Hepatocyte (in vitro differentiated cells): Measurements from ENCODE around the gene DUSP10. TPM values are rescaled to one million over a fixed set of nuclear protein-coding genes. Genes with fewer than 3 reads are reported as not detected.

Experiments
- DNase-seq: peaks from one replicate; pipeline ENCODE4 v3.0.0-alpha.2; 2016; ENCODE audit warnings: low spot score
- H2AFZ ChIP-seq: fragments of 200-600 bp; sonication (generic); 2 replicates; pipeline ENCODE4 v1.6.0; 2016; ENCODE audit warnings: antibody characterized with exemption, mild to moderate bottlenecking
- H3K27ac ChIP-seq: fragments of 200-600 bp; sonication (generic); 2 replicates; pipeline ENCODE4 v1.5.1; 2016; ENCODE audit warnings: mild to moderate bottlenecking
- H3K27me3 ChIP-seq: fragments of 200-600 bp; sonication (generic); 2 replicates; pipeline ENCODE4 v1.6.1; 2016
- H3K36me3 ChIP-seq: fragments of 200-600 bp; sonication (generic); replicated peaks from 2 replicates; pipeline ENCODE4 v1.5.1; 2016; ENCODE audit warnings: low read depth; ENCODE audit not compliant: insufficient read depth
- H3K4me1 ChIP-seq: fragments of 200-600 bp; sonication (generic); 2 replicates; pipeline ENCODE4 v1.5.1; 2016; ENCODE audit warnings: mild to moderate bottlenecking, moderate library complexity; ENCODE audit not compliant: insufficient read depth
- H3K4me2 ChIP-seq: fragments of 200-600 bp; sonication (generic); 2 replicates; pipeline ENCODE4 v1.6.0; 2016
- H3K4me3 ChIP-seq: fragments of 200-600 bp; sonication (generic); 2 replicates; pipeline ENCODE4 v1.5.1; 2016; ENCODE audit warnings: mild to moderate bottlenecking
- H3K79me2 ChIP-seq: fragments of 200-600 bp; sonication (generic); 2 replicates; pipeline ENCODE4 v1.6.0; 2017; ENCODE audit warnings: mild to moderate bottlenecking
- H3K9me2 ChIP-seq: fragments of 200-600 bp; sonication (generic); replicated peaks from 2 replicates; pipeline ENCODE4 v1.6.0; 2017; ENCODE audit warnings: mild to moderate bottlenecking; ENCODE audit not compliant: insufficient read depth
- H3K9me3 ChIP-seq: fragments of 200-600 bp; sonication (generic); 2 replicates; pipeline ENCODE4 v1.5.1; 2016; ENCODE audit warnings: low read depth, mild to moderate bottlenecking
- H4K20me1 ChIP-seq: fragments of 200-600 bp; sonication (generic); 2 replicates; pipeline ENCODE4 v1.6.0; 2016; ENCODE audit warnings: mild to moderate bottlenecking; ENCODE audit not compliant: insufficient read depth, poor library complexity, severe bottlenecking
- EZH2 ChIP-seq: fragments of 200-600 bp; sonication (generic); IDR thresholded peaks from 2 replicates; pipeline ENCODE4 v1.6.1; 2016; ENCODE audit warnings: antibody characterized with exemption, mild to moderate bottlenecking, borderline replicate concordance
- EZH2phosphoT487 ChIP-seq: fragments of 200-600 bp; sonication (generic); IDR thresholded peaks from one replicate; pipeline ENCODE4 v1.6.1; 2018; ENCODE audit warnings: antibody characterized with exemption, mild to moderate bottlenecking, low read depth, moderate library complexity; ENCODE audit not compliant: unreplicated experiment, severe bottlenecking
- WGBS: methylation state at CpG from one replicate; pipeline ENCODE4 v1.1.6; 2016; ENCODE audit warnings: low lambda C conversion rate; ENCODE audit errors: missing lambda C conversion rate; 5-methylcytosine and 5-hydroxymethylcytosine counted together
- polyA plus RNA-seq: library from polyadenylated mRNA; unstranded; fragments of >200 nt; fragmentation: Nextera tagmentation; extraction: Ambion mirVana; gene quantifications from 2 replicates; pipeline ENCODE4 v1.2.1, GENCODE V29; 2016
- total RNA-seq: library from RNA; depleted of rRNA; stranded (reverse); fragments of >200 nt; gene quantifications from 2 replicates; pipeline ENCODE4 v1.2.3, GENCODE V29; 2014
- TF ChIP-seq, protein P1 (sequence below): fragments of 200-600 bp; sonication (generic); IDR thresholded peaks from 2 replicates; pipeline ENCODE4 v1.5.1; 2016; ENCODE audit warnings: antibody characterized with exemption, mild to moderate bottlenecking; ENCODE audit not compliant: poor library complexity

DUSP10 gene
- total and polyA plus RNA-seq, 2 experiments from 2014 or later: 13.1 to 17.6 TPM

DNA sequence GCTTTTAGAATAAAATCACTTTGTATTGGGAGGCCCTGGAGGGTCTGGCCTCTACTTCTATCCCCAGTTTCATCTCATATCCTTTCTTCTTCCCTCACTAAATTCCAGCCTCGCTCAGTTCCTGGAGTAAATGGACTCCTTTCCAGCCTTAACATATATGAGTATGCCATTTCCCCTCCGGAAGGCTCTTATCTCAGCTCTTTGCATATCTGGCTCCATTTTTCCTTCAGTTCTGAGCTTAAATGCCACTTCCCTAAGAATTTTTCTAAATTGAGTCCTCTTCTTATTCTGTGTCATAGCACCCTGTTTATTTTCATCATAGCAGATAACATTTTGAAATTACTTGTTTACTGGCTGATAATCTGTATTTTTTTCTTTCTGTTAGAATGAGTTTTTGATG lies 20.2 kb upstream of the DUSP10 start:
- H3K36me3 ChIP-seq: no peaks in the 10 kb centered on the region
- H3K27ac ChIP-seq: no peak overlapping the region
- 58% methylated on average over 2 of the region's 2 CpGs for WGBS
- H3K4me3 ChIP-seq: no peak overlapping the region
- no peak overlapping the region for H2AFZ ChIP-seq
- no peak for DNase-seq
- no peaks in the 10 kb centered on the region for H3K27me3 ChIP-seq
- no peaks in the 10 kb centered on the region for H4K20me1 ChIP-seq
- TF ChIP-seq EZH2phosphoT487: no peak
- TF ChIP-seq, protein P1, sequence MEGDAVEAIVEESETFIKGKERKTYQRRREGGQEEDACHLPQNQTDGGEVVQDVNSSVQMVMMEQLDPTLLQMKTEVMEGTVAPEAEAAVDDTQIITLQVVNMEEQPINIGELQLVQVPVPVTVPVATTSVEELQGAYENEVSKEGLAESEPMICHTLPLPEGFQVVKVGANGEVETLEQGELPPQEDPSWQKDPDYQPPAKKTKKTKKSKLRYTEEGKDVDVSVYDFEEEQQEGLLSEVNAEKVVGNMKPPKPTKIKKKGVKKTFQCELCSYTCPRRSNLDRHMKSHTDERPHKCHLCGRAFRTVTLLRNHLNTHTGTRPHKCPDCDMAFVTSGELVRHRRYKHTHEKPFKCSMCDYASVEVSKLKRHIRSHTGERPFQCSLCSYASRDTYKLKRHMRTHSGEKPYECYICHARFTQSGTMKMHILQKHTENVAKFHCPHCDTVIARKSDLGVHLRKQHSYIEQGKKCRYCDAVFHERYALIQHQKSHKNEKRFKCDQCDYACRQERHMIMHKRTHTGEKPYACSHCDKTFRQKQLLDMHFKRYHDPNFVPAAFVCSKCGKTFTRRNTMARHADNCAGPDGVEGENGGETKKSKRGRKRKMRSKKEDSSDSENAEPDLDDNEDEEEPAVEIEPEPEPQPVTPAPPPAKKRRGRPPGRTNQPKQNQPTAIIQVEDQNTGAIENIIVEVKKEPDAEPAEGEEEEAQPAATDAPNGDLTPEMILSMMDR: no peak
- TF ChIP-seq EZH2: no peak
- no peaks in the 10 kb centered on the region for H3K9me3 ChIP-seq
- H3K9me2 ChIP-seq: no peaks in the 10 kb centered on the region
- no peaks in the 10 kb centered on the region for H3K79me2 ChIP-seq
- no peaks in the 10 kb centered on the region for H3K4me1 ChIP-seq
- no peak overlapping the region for H3K4me2 ChIP-seq

GRCh38 chr1:221761354-221762002 lies 19.6 kb upstream of the DUSP10 start:
- TF ChIP-seq EZH2 (no peak), EZH2phosphoT487 (no peak)
- TF ChIP-seq, protein P1: no peak
- no peak overlapping the region for H3K27ac ChIP-seq
- H3K4me3 ChIP-seq: no peak overlapping the region
- WGBS: 84% methylated on average over 4 of the region's 4 CpGs
- no peak for DNase-seq
- no peaks in the 10 kb centered on the region for H3K9me3 ChIP-seq
- no peaks in the 10 kb centered on the region for H3K27me3 ChIP-seq
- H3K4me2 ChIP-seq: no peak overlapping the region
- H4K20me1 ChIP-seq: no peaks in the 10 kb centered on the region
- no peaks in the 10 kb centered on the region for H3K36me3 ChIP-seq
- H3K79me2 ChIP-seq: no peaks in the 10 kb centered on the region
- H3K9me2 ChIP-seq: no peaks in the 10 kb centered on the region
- H3K4me1 ChIP-seq: no peaks in the 10 kb centered on the region
- H2AFZ ChIP-seq: no peak overlapping the region

GRCh38 chr1:221760911-221761310 lies 19.0 kb upstream of the DUSP10 start:
- Histone ChIP-seq H4K20me1 (no peaks in the 10 kb centered on the region), H3K4me3 (no peak overlapping the region), H3K27ac (no peak overlapping the region), H3K36me3 (no peaks in the 10 kb centered on the region), H3K27me3 (no peaks in the 10 kb centered on the region), H3K9me2 (no peaks in the 10 kb centered on the region), H3K4me1 (no peaks in the 10 kb centered on the region), H2AFZ (no peak overlapping the region), H3K79me2 (no peaks in the 10 kb centered on the region), H3K4me2 (no peak overlapping the region), H3K9me3 (no peaks in the 10 kb centered on the region)
- DNase-seq: no peak
- WGBS: 90% methylated on average over 3 of the region's 3 CpGs
- TF ChIP-seq, protein P1: no peak
- TF ChIP-seq EZH2 (no peak), EZH2phosphoT487 (no peak)
